A673 (cell line): ENCODE results near the gene METTL2B.
A peak's percentile ranks its signal among the peaks of the same experiment; 100 is the strongest.
"Not testable (repeated sequence)": the region's sequence is repeated elsewhere in the genome, so short reads cannot be mapped to it uniquely, and the experiment has no call there.

ENCODE experiments used
- EZH2 ChIP-seq: fragments of 200-600 bp; sonication (generic); IDR thresholded peaks from 2 replicates; pipeline ENCODE4 v1.6.1; 2017; ENCODE audit warnings: borderline replicate concordance, low read depth, mild to moderate bottlenecking, mixed read lengths, antibody characterized with exemption, low read length; ENCODE audit not compliant: poor library complexity, severe bottlenecking
- TF ChIP-seq, protein P1 (sequence below): fragments of 300-800, 200-600 bp; sonication (generic); conservative IDR thresholded peaks from 2 replicates; pipeline ENCODE4 v1.5.1; 2017; ENCODE audit warnings: low read depth, mild to moderate bottlenecking, antibody characterized with exemption, low read length, moderate library complexity, mixed read lengths

DNA sequence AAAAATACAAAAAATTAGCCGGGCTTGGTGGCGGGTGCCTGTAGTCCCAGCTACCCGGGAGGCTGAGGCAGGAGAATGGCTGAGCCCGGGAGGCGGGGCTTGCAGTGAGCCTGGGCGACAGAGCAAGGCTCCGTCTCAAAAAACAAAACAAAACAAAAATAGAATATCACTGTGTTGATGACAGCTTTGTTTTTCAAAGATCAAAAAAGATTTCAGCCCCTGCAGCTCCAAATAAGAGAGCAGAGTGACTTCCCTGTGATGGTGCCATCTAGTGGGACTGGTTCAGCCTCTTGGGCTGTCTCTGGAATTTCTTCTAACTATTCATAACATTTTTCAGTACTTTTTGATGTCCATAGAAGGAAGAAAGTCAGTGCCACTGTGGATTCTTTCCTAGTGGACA, 60.9 kb downstream of the METTL2B start:
- TF ChIP-seq, protein P1, sequence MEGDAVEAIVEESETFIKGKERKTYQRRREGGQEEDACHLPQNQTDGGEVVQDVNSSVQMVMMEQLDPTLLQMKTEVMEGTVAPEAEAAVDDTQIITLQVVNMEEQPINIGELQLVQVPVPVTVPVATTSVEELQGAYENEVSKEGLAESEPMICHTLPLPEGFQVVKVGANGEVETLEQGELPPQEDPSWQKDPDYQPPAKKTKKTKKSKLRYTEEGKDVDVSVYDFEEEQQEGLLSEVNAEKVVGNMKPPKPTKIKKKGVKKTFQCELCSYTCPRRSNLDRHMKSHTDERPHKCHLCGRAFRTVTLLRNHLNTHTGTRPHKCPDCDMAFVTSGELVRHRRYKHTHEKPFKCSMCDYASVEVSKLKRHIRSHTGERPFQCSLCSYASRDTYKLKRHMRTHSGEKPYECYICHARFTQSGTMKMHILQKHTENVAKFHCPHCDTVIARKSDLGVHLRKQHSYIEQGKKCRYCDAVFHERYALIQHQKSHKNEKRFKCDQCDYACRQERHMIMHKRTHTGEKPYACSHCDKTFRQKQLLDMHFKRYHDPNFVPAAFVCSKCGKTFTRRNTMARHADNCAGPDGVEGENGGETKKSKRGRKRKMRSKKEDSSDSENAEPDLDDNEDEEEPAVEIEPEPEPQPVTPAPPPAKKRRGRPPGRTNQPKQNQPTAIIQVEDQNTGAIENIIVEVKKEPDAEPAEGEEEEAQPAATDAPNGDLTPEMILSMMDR, result peak; percentile 45
- not testable (repeated sequence) for TF ChIP-seq EZH2
